Esophagus (tissue), 2 donors: Measurements from ENCODE around the gene SNRNP25. TPM values are rescaled to one million over a fixed set of nuclear protein-coding genes. Genes with fewer than 3 reads are reported as not detected.
A peak's percentile ranks its signal among the peaks of the same experiment; 100 is the strongest.
"Not testable (repeated sequence)": the region's sequence is repeated elsewhere in the genome, so short reads cannot be mapped to it uniquely, and the experiment has no call there.

ENCODE experiments used
- H3K27ac ChIP-seq, 2 donors: one replicate each; pipeline ENCODE4 v1.5.1; 2013; ENCODE audit warnings: low read depth in 2 of 2, mild to moderate bottlenecking in 2 of 2, inconsistent platforms in 1 of 2, low read length in 1 of 2, moderate library complexity in 1 of 2
- H3K27me3 ChIP-seq, 2 donors: one replicate each; pipeline ENCODE4 v1.6.1; 2013; ENCODE audit warnings: low read length in 2 of 2, control low read depth in 1 of 2, mild to moderate bottlenecking in 1 of 2; ENCODE audit not compliant: insufficient read depth in 2 of 2, control insufficient read depth in 1 of 2
- H3K36me3 ChIP-seq, 2 donors: one replicate each; pipeline ENCODE4 v1.6.1; 2013; ENCODE audit warnings: low read length in 1 of 2; ENCODE audit not compliant: control insufficient read depth in 2 of 2, insufficient read depth in 2 of 2
- H3K4me1 ChIP-seq, 2 donors: one replicate each; pipeline ENCODE4 v1.6.1; 2013; ENCODE audit warnings: low read length in 1 of 2; ENCODE audit not compliant: control insufficient read depth in 2 of 2, insufficient read depth in 2 of 2
- H3K4me3 ChIP-seq, 2 donors: one replicate each; pipeline ENCODE4 v1.5.1; 2013; ENCODE audit warnings: low read length in 2 of 2, mild to moderate bottlenecking in 2 of 2, low read depth in 1 of 2, moderate library complexity in 1 of 2
- H3K9me3 ChIP-seq, 2 donors: one replicate each; pipeline ENCODE4 v1.6.1; 2013; ENCODE audit warnings: mild to moderate bottlenecking in 2 of 2, low read depth in 1 of 2, low read length in 1 of 2, moderate library complexity in 1 of 2; ENCODE audit not compliant: control insufficient read depth in 2 of 2, insufficient read depth in 1 of 2
- WGBS, 2 donors: extraction: QIAGEN DNeasy Blood & Tissue Kit; methylation state at CpG; one replicate each; pipeline ENCODE4 v1.1.7; 2013; 5-methylcytosine and 5-hydroxymethylcytosine counted together
- polyA plus RNA-seq, 2 donors: library from polyadenylated mRNA; stranded (reverse); fragments of 200-250 nt; gene quantifications; one replicate each; pipeline ENCODE4 v1.2.3, GENCODE V29; 2013
- donor health status: healthy with polysubstance abuse.
- donor health status: Bipolar disorder and iron deficiency.

The SNRNP25 gene
- polyA plus RNA-seq, 2 donors: 18.1 to 25.6 TPM

GRCh38 chr16:33877-34647 is 19.6 kb upstream of the SNRNP25 start:
- WGBS, 2 donors: 85 to 87% methylated on average over 21 of the region's 21 CpGs
- H3K4me3 ChIP-seq: no peak overlapping the region
- H3K9me3 ChIP-seq: no peaks in the 10 kb centered on the region
- H3K4me1 ChIP-seq: peaks cover 0 to 6% of the 10 kb centered on the region in 2 donors
- no peaks in the 10 kb centered on the region for H3K36me3 ChIP-seq
- H3K27me3 ChIP-seq: no peaks in the 10 kb centered on the region
- H3K27ac ChIP-seq: no peak overlapping the region

- H3K27me3 ChIP-seq: no peaks in the 10 kb centered on the region
- H3K4me3 ChIP-seq: no peak overlapping the region
- no peaks in the 10 kb centered on the region for H3K36me3 ChIP-seq
- 56 to 57% methylated on average over 6 of the region's 6 CpGs for WGBS, 2 donors
- H3K4me1 ChIP-seq: peaks cover 0 to 9% of the 10 kb centered on the region in 2 donors
- H3K9me3 ChIP-seq: no peaks in the 10 kb centered on the region
- H3K27ac ChIP-seq: no peak overlapping the region
These were observed 19.0 kb upstream of the SNRNP25 start for GRCh38 chr16:34648-34987.

DNA sequence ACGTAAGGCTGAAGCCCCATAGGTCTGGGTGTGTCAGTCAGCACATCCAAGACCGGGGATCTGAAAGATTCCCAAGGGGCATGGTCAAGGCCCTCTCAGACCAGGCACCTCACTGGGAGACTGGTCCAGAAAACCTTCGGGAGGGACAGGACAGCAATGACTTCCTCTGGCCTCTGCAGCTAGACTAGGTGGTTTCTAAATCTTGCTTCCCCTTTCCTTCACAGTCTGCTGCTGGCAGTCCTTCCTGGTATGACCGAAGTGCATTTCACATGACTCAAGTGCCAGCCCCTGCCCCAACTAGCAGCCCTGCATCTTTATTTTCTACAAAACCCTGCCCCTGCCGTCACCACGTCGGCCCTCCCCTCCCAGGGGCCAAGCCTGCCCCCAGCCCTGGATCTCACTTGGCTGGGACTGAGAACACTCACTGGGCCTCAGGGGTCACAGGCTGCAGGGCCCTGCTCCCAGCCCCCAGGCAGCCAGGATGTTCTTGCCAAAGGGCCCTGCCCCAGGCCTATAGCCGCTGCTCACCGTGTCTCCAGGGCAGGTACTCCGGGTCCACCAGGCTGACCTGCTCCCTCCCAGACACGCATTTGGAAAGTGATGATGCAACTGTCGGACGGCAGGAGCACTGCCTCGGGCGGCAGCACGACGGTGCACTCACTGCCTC is 18.5 kb upstream of the SNRNP25 start:
- Histone ChIP-seq H3K4me1 (peaks cover 0 to 9% of the 10 kb centered on the region in 2 donors), H3K27me3 (no peaks in the 10 kb centered on the region), H3K27ac (no peak overlapping the region), H3K9me3 (no peaks in the 10 kb centered on the region), H3K4me3 (no peak overlapping the region), H3K36me3 (no peaks in the 10 kb centered on the region)
- 74 to 80% methylated on average over 17 of the region's 17 CpGs for WGBS, 2 donors

DNA sequence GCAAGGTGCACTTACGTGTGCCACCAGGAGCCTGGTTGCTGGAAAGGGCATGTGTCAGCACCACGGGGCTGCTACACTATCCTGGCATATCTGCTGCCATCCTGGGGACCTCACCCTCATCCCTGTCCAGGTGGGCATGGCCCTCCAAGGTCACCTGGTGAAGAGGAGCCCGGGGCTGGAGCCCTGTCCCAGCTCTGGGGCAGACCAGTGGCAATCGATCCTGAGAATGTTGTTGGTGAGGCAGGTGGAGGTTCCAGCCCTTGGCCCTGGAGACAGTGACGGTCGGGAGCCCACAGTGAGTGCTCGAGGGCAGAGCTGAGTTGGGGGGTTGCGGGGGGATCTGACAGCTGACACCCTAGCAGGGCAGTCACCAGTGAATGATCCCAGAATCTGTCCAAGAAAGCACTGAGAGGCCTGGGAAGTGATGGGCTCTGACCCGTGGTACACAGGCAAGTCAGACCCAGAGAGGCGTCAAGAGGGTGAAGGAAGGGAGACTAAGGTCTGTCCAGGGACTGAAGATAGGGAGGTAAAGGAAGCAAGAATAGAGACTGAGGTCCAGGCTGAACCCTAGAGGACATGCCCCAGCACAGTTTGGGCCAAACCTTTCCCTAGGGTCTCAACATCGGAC is 17.8 kb upstream of the SNRNP25 start:
- 89% methylated on average over 10 to 11 of the region's 11 CpGs for WGBS, 2 donors
- H3K27ac ChIP-seq: no peak overlapping the region
- H3K36me3 ChIP-seq: no peaks in the 10 kb centered on the region
- H3K27me3 ChIP-seq: no peaks in the 10 kb centered on the region
- H3K9me3 ChIP-seq: no peaks in the 10 kb centered on the region
- H3K4me3 ChIP-seq: no peak overlapping the region
- peaks cover 0 to 9% of the 10 kb centered on the region in 2 donors for H3K4me1 ChIP-seq

GRCh38 chr16:36336-36984 is 17.2 kb upstream of the SNRNP25 start:
- H3K9me3 ChIP-seq: no peaks in the 10 kb centered on the region
- no peak overlapping the region for H3K4me3 ChIP-seq
- H3K27me3 ChIP-seq: no peaks in the 10 kb centered on the region
- peaks cover 0 to 9% of the 10 kb centered on the region in 2 donors for H3K4me1 ChIP-seq
- no peak overlapping the region for H3K27ac ChIP-seq
- no peaks in the 10 kb centered on the region for H3K36me3 ChIP-seq
- 82 to 88% methylated on average over 15 of the region's 15 CpGs for WGBS, 2 donors

DNA sequence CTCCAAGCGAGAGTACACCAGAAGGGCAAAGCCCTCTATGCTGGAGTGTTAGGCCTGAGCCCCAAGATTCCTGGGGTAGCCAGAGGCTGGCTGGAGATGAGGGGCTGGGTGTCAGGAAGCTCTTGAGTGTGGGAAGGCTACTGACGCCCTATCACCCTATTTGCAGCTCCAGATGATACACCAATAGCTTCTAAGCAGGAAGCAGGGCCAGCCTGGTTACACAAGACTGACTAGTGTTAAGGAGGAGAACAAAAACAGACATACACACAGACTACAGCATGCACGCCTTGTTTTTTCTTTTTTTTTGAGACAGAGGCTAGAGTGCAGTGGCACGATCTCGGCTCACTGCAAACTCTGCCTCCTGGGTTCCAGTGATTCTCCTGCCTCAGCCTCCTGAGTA is 16.1 kb upstream of the SNRNP25 start:
- Histone ChIP-seq H3K27ac (no peak overlapping the region), H3K27me3 (no peaks in the 10 kb centered on the region), H3K4me3 (no peak overlapping the region), H3K36me3 (no peaks in the 10 kb centered on the region), H3K9me3 (no peaks in the 10 kb centered on the region), H3K4me1 (peaks cover 0 to 9% of the 10 kb centered on the region in 2 donors)
- 90 to 92% methylated on average over 5 of the region's 5 CpGs for WGBS, 2 donors

DNA sequence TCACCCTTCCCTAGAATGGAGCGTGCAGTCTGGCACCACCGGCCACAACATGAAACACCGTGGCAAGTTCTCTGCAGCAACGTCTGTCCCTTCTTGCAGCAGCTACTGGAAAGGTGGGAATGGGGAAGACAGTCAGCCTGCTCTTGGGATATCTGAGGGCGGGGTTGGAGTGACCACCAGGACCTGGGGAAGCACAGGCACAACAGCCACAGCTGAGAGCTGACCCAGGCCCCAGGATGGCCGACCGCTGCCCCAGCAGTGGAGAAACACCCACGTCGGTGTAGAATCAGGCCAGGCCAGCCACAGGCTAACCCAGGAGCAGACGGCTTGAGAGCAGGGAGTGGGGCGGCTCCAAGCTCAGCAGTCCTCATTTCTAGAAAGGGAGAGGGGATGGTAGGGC is 15.4 kb upstream of the SNRNP25 start:
- not testable (repeated sequence) for H3K9me3 ChIP-seq, H3K27me3 ChIP-seq, H3K27ac ChIP-seq, H3K4me3 ChIP-seq, H3K36me3 ChIP-seq, H3K4me1 ChIP-seq
- WGBS, 2 donors: 88 to 94% methylated on average over 11 of the region's 11 CpGs

GRCh38 chr16:38941-39892 is 14.4 kb upstream of the SNRNP25 start:
- WGBS, 2 donors: 82 to 85% methylated on average over 13 of the region's 13 CpGs
- Histone ChIP-seq H3K27ac (peak overlapping the region in 1 of 2 donors; percentile 21), H3K4me3 (no peak overlapping the region), H3K36me3 (peaks cover 0 to 2% of the 10 kb centered on the region in 2 donors), H3K9me3 (no peaks in the 10 kb centered on the region), H3K27me3 (no peaks in the 10 kb centered on the region), H3K4me1 (peaks cover 0 to 9% of the 10 kb centered on the region in 2 donors)
